HG02610 (cell line): ENCODE results near the gene PDCD4.

Experiments
- ATAC-seq: cut with Tn5 transposase; IDR thresholded peaks from one replicate; pipeline ENCODE4 v1.9.1; 2021; ENCODE audit warnings: mild to moderate bottlenecking, moderate library complexity; ENCODE audit not compliant: unreplicated experiment

Gene PDCD4

GRCh38 chr10:110860576-110861241, 11.0 kb upstream of the PDCD4 start:
- peak; percentile 52 for ATAC-seq

GRCh38 chr10:110861476-110861875, 10.3 kb upstream of the PDCD4 start:
- ATAC-seq = no peak

- no peak for ATAC-seq
Observed at GRCh38 chr10:110861930-110862649, 9.6 kb upstream of the PDCD4 start.

- no peak for ATAC-seq
Observed at GRCh38 chr10:110862961-110863360, 8.8 kb upstream of the PDCD4 start.

- no peak for ATAC-seq
Observed at GRCh38 chr10:110863361-110863760, 8.4 kb upstream of the PDCD4 start.

GRCh38 chr10:110863956-110864355, 7.8 kb upstream of the PDCD4 start:
- no peak for ATAC-seq

- ATAC-seq = peak; percentile 62
Observed at GRCh38 chr10:110864662-110865140, 7.0 kb upstream of the PDCD4 start.

- no peak for ATAC-seq
Observed at GRCh38 chr10:110865186-110865808, 6.4 kb upstream of the PDCD4 start.

GRCh38 chr10:110865809-110866482, 5.8 kb upstream of the PDCD4 start:
- no peak for ATAC-seq

GRCh38 chr10:110867011-110867806, 4.5 kb upstream of the PDCD4 start:
- ATAC-seq = peak; percentile 26

- ATAC-seq = no peak
Observed at GRCh38 chr10:110867807-110868465, 3.8 kb upstream of the PDCD4 start.

GRCh38 chr10:110868981-110869380, 2.7 kb upstream of the PDCD4 start:
- no peak for ATAC-seq

- no peak for ATAC-seq
Observed at GRCh38 chr10:110870823-110871297, 868 bp upstream of the PDCD4 start.

- peak; percentile 37 for ATAC-seq
Observed at GRCh38 chr10:110872145-110872983, 636 bp downstream of the PDCD4 start.

GRCh38 chr10:110872984-110873923, 1.5 kb downstream of the PDCD4 start:
- ATAC-seq = no peak

- no peak for ATAC-seq
Observed at GRCh38 chr10:110873951-110874350, 2.2 kb downstream of the PDCD4 start.

GRCh38 chr10:110876000-110876399, 4.3 kb downstream of the PDCD4 start:
- no peak for ATAC-seq

- ATAC-seq = no peak
Observed at GRCh38 chr10:110876788-110877187, 5.1 kb downstream of the PDCD4 start.
